LNCAP (cell line): ENCODE measurements around the gene SH3RF3.

Experiments used
- TF ChIP-seq, protein P1 (sequence below): fragments of 450-650 bp; IDR thresholded peaks from 2 replicates; pipeline ENCODE4 v1.5.1; 2017; ENCODE audit warnings: mild to moderate bottlenecking

Gene SH3RF3

DNA sequence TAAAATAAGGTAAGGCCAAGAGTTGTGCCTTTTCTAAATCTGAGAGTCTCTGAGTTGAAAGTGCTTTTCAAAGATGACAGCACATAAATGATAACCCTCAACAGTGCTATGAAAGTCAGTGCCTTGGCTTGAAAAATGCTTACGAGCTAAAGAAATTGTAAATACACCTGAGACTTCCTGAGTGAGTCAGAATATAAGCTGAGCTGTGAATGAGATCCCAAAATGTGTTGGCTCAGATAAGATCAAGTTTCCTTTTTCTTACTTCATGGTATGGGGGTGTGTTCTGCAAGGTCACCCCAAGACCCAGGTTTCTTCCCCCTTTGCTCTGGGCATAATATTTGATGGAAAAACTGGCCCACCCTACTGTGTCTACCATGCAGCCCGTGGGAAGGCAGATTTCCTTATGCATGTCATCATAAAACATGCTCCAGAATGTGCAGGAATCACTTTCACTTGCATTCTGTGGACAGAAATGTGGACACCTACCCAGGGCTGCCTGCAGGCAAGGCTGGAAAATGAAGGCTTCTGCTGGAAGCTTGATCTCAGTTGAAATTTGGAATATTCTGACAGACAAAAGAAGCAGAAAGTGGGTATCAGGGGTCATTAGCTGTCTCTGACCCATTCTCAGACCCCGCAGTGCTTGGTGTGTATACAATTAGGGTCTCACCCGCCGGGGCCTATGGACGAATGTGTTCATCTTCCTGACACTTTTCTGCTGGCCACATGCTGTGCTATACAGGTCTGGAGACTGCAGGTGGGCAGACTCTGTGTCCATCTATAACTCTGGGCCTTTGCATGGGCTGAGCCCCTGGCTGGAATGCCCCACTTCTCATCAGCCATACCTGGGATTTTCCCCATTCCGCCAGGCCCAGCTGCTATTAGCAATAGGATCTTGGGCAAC, 212.6 kb downstream of the SH3RF3 start:
- TF ChIP-seq, protein P1, sequence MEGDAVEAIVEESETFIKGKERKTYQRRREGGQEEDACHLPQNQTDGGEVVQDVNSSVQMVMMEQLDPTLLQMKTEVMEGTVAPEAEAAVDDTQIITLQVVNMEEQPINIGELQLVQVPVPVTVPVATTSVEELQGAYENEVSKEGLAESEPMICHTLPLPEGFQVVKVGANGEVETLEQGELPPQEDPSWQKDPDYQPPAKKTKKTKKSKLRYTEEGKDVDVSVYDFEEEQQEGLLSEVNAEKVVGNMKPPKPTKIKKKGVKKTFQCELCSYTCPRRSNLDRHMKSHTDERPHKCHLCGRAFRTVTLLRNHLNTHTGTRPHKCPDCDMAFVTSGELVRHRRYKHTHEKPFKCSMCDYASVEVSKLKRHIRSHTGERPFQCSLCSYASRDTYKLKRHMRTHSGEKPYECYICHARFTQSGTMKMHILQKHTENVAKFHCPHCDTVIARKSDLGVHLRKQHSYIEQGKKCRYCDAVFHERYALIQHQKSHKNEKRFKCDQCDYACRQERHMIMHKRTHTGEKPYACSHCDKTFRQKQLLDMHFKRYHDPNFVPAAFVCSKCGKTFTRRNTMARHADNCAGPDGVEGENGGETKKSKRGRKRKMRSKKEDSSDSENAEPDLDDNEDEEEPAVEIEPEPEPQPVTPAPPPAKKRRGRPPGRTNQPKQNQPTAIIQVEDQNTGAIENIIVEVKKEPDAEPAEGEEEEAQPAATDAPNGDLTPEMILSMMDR, result no peak

DNA sequence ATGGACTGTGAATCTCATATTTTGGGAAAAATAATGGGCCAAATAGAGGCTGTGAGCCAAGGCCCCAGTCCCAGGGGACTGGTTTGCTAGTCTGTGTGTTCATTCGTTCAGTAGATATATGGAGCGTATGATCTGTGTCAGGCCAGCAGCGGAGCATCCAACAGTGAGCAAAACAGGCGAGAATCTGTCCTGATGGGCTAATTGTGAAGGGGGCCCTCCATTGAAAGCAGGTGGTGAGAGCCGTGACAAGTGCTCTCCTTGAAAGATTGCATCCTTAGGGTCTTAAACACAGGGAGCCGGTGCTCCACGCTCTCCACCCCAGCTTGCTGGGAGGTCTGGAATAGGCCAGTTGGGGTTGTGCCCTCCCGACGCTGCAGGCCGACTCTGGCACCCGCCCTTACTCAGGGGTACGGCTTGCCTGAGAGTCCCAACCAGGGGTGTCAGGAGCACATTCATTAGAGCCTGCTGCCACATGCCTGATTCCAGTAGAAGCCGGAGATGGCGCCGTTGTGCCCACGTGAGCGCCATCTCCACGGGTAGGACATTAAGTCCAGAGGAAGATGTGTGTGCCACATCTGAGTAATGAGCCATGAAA, 213.3 kb downstream of the SH3RF3 start:
- TF ChIP-seq, protein P1, result no peak

DNA sequence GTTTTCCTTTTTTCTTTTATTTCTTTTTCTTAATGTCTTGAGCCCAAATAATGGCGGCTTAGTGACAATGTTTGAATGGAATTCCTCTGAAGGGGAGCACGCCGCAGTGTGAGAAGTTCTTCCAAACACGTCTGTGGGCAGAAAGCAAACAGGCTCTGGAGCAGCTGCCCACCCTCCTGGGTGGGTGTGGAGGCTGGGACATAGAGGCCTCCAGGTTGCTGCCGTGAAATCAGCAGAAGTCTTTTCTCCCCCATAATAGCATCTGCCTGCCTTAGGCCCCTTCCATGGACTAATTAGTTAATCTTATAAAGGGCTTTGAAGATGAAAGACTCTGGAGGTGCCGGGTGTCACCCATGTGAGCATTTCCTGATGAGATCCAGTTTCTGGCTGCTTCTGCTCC, 213.9 kb downstream of the SH3RF3 start:
- TF ChIP-seq, protein P1, result no peak

- TF ChIP-seq, protein P1, result no peak
Measured at GRCh38 chr2:109343460-109343859, 214.5 kb downstream of the SH3RF3 start.

DNA sequence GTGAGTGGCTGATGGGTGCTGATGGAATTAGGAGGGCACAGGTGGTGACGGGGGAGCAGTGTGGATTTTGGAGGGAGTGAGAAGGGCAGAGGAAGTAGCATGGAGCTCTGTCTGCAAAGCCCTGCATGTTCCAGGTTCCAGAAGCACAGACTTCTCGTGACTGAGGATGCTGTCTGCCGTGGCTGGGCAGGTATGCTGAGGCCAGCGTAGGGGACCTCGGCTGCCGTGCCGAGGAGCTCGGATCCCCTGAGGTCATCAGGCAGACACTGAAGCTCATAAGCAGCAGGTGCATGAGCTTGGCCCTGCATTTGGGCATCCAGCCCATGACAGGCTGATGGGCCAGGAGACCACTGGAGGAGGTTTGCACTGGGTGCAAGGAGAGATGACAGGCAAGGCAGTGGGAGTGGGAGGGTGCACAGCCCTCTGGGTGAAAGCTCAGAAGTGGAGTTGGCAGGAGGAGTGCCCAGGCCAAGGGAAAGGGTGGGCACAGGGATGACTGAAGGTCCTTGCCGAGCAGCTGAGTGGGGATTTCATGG, 215.3 kb downstream of the SH3RF3 start:
- TF ChIP-seq, protein P1, result no peak

DNA sequence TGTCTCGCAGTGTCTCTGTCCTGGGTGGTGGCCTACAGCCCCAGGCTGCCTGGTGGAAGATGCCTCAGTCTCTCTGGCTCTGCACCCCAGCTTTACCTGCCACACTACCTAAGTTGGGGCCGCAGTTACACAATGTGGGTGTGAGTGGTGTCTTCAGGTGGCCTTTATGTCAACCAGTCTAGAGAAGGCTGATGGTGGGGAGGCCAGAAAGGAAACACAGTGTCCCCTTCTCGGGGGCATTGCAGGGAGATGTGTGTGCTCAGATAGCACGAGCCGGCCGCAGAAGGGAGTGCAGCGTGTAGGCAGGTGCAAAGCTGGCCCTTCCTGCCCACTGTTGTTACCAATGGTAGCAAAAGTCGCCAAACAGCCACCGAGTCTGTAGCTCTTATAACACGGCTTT, 216.1 kb downstream of the SH3RF3 start:
- TF ChIP-seq, protein P1, result no peak

- TF ChIP-seq, protein P1, result no peak
Measured at GRCh38 chr2:109345653-109346480, 216.9 kb downstream of the SH3RF3 start.
